Measurements from ENCODE around the gene SIK3. TPM values are rescaled to one million over a fixed set of nuclear protein-coding genes. Genes with fewer than 3 reads are reported as not detected.

Gene SIK3
- total RNA-seq, 4 donors from 2014 or later: 58.8 to 85.8 (median 59.8) TPM

- no peak overlapping the region for H3K4me3 ChIP-seq
- no peak overlapping the region for H3K27ac ChIP-seq
- no peak for TF ChIP-seq POLR2A (IDR thresholded peaks at IDR 0.05)
- no peak for TF ChIP-seq CTCF (IDR thresholded peaks at IDR 0.05)
- no peaks in the 10 kb centered on the region for H3K36me3 ChIP-seq
- DNase-seq: no peak
- no peaks in the 10 kb centered on the region for H3K27me3 ChIP-seq
- H3K4me1 ChIP-seq: peaks cover 0 to 39% (median 9%) of the 10 kb centered on the region in 4 donors
- no peaks in the 10 kb centered on the region for H3K9me3 ChIP-seq
Observed at GRCh38 chr11:117074119-117074518, 24.1 kb downstream of the SIK3 start.

GRCh38 chr11:117073539-117073938 lies 24.7 kb downstream of the SIK3 start:
- Histone ChIP-seq H3K27ac (no peak overlapping the region), H3K4me3 (no peak overlapping the region), H3K9me3 (no peaks in the 10 kb centered on the region), H3K27me3 (no peaks in the 10 kb centered on the region), H3K4me1 (peaks cover 0 to 39% (median 9%) of the 10 kb centered on the region in 4 donors), H3K36me3 (no peaks in the 10 kb centered on the region)
- TF ChIP-seq POLR2A (IDR thresholded peaks at IDR 0.05): no peak
- no peak for TF ChIP-seq CTCF (IDR thresholded peaks at IDR 0.05)
- DNase-seq: no peak

GRCh38 chr11:117072517-117073461 lies 25.4 kb downstream of the SIK3 start:
- peaks cover 0 to 38% (median 9%) of the 10 kb centered on the region in 4 donors for H3K4me1 ChIP-seq
- H3K27ac ChIP-seq: peak overlapping the region in 2 of 4 donors; percentile 18 to 42
- TF ChIP-seq CTCF (IDR thresholded peaks at IDR 0.05) (no peak), POLR2A (IDR thresholded peaks at IDR 0.05) (no peak)
- no peak for DNase-seq
- no peak overlapping the region for H3K4me3 ChIP-seq
- H3K27me3 ChIP-seq: no peaks in the 10 kb centered on the region
- H3K9me3 ChIP-seq: no peaks in the 10 kb centered on the region
- H3K36me3 ChIP-seq: no peaks in the 10 kb centered on the region

GRCh38 chr11:117071344-117071787 lies 26.9 kb downstream of the SIK3 start:
- H3K4me1 ChIP-seq: peaks cover 0 to 33% (median 9%) of the 10 kb centered on the region in 4 donors
- TF ChIP-seq CTCF (IDR thresholded peaks at IDR 0.05) (no peak), POLR2A (IDR thresholded peaks at IDR 0.05) (no peak)
- no peaks in the 10 kb centered on the region for H3K27me3 ChIP-seq
- DNase-seq: peak in 1 of 3 donors; percentile 68
- H3K9me3 ChIP-seq: no peaks in the 10 kb centered on the region
- H3K4me3 ChIP-seq: no peak overlapping the region
- no peaks in the 10 kb centered on the region for H3K36me3 ChIP-seq
- peak overlapping the region in 2 of 4 donors; percentile 4 to 42 for H3K27ac ChIP-seq

- Histone ChIP-seq H3K27me3 (no peaks in the 10 kb centered on the region), H3K4me3 (no peak overlapping the region), H3K27ac (no peak overlapping the region), H3K9me3 (no peaks in the 10 kb centered on the region), H3K36me3 (no peaks in the 10 kb centered on the region), H3K4me1 (peaks cover 0 to 33% (median 7%) of the 10 kb centered on the region in 4 donors)
- no peak for DNase-seq
- TF ChIP-seq POLR2A (IDR thresholded peaks at IDR 0.05) (no peak), CTCF (IDR thresholded peaks at IDR 0.05) (no peak)
Observed at GRCh38 chr11:117070016-117070415, 28.2 kb downstream of the SIK3 start.
